ENCODE measurements around the gene SEC61A2.
"Not testable (repeated sequence)": the region's sequence is repeated elsewhere in the genome, so short reads cannot be mapped to it uniquely, and the experiment has no call there.

Gene SEC61A2

DNA sequence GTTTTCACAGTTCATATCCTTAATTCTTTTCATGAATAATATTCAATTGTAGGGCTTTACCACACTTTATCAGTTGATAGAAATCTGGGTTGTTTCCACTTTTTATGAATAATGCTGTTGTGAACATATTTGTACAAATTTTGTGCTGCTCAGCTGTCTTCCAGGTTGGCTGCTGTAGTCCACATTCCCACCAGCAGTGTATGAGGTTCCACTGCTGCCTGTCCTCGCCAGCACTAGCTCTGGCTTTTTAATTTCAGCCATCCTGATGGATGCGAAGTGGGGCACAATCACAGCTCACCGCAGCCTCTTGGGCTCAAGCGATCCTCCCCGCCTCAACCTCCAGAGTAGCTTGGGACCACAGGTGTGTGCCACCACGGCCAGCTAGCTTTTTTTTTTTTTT is 33.5 kb downstream of the SEC61A2 start:
- DNase-seq: no peak

DNA sequence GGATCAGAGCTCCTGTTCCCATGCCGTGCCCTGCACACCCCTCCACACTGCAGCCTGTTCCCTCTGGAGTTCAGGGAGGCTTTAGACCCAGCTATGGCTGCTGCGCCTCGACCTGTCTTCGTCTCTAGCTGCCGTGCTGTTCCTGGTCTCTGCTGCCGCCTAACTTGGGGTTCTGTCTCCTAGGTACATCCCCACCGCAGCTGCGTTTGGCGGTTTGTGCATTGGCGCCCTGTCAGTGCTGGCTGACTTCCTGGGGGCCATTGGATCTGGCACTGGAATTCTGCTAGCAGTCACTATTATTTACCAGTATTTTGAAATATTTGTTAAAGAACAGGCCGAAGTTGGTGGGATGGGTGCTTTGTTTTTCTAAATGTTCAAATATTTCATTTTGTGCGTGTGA is 34.6 kb downstream of the SEC61A2 start:
- DNase-seq: no peak

DNA sequence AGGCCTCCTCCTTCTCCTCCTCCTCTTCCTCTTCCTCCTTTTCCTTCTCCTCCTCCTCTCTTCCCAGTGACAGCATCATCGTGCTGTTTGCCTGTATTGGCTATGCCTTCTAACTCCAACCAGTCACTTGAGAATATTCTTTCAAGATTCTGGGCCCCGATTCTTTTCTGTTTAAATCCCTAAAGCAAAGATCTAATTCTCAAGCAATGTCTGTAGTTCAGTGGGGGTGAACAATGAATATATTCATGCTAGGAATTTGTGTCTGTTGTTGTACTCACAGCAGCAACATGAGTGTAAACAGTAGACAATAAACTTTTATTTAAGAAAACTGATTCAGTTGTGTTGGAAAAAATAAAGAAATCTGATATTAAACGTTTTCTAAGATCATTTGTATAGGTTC is 35.6 kb downstream of the SEC61A2 start:
- DNase-seq: no peak

DNA sequence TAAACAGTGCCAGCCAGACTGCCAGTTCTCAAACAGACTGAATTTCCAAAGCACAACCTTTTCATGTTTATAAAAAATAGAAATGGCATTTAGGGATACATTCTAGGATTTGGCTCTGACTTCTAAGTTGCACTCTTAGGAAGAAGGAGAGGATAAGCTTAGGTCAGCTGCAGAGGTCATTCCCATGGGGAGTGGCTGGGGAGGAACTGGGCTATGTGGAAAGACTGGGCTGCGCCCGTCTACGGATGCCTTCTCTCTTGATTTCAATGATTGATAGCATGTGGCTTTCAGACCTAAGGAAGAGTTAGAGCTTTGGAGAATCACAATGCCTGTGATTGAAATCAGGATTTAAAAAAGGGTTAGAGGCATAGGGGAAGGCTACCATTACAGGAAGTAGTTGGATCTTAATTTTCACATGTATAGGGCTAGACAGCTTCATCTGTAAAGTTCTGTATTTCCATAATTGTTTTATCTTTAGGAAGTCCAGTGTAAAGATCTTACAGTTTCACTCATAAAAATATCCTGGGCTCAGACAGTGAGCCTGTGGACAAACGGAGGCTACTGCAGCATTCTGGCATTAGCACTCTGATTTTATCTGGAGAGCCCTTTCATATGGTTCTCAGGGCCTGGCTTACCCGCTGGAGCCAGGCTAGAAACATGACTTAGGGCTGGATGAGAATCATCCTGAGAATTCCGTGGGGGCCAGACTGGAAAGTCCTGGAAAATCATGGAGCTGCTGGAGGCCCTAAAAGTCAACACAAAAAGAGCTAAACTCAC is 36.7 kb downstream of the SEC61A2 start:
- DNase-seq: no peak

DNA sequence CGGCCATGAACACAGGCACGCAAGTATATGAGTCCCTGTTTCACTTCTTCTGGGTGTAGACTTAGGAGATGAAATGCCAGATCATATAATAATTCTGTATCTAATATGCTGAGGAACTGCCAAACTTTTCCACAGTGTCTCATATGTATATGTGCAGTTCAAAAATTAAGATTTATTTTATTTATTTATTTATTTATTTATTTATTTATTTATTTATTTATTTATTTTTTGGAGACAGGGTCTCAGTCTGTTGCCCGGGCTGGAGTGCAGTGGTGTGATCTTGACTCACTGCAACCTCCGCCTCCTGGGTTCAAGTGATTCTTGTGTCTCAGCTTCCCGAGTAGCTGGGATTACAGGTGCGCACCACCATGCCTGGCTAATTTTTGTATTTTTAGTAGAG is 42.0 kb downstream of the SEC61A2 start:
- not testable (repeated sequence) for DNase-seq

DNA sequence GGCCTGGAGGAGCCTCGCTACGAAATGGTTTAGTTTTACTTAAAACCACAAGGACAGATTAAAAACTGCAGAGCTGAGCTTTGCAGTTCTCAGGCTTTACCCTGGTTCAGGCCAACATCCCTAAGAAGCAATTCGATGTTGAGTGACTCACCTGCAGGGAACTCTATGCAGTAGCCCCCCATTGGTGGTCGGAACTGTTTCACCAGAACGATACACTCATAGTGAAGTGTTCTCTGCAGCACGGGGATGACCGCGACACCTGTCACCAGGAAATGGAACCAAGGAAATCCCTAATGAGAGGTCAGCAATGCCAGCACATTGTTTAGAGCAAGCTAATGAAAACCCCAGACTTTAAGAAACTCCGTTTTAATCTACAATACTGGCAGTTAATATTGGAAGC is 48.2 kb downstream of the SEC61A2 start:
- no peak for DNase-seq

DNA sequence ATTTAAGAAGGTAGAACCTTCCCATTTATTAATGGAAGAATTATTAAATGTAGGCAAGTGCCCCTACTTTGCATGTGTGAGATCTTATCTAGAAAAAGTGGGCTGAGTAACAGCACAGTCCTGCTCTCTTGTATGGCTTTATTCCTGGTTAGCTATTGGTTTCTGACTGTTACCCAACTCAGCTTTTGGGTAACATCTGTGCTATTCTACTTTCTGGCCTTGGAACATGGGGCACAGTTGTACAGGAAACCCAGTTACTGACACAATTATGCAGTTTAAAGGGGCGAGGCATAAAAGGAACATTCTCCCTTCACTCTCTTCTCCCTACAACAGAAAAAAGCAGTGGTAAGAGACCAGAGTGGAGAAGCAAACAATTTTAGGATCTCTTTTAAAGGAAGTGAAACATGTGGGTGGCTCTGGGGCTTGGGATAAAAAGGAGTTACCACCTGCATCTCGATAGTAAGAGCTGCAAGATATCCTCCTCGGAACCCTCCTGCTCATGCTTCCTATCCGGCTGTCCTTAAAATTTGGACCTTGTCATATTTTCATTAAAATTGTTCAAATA is 50.2 kb downstream of the SEC61A2 start:
- DNase-seq: no peak

DNA sequence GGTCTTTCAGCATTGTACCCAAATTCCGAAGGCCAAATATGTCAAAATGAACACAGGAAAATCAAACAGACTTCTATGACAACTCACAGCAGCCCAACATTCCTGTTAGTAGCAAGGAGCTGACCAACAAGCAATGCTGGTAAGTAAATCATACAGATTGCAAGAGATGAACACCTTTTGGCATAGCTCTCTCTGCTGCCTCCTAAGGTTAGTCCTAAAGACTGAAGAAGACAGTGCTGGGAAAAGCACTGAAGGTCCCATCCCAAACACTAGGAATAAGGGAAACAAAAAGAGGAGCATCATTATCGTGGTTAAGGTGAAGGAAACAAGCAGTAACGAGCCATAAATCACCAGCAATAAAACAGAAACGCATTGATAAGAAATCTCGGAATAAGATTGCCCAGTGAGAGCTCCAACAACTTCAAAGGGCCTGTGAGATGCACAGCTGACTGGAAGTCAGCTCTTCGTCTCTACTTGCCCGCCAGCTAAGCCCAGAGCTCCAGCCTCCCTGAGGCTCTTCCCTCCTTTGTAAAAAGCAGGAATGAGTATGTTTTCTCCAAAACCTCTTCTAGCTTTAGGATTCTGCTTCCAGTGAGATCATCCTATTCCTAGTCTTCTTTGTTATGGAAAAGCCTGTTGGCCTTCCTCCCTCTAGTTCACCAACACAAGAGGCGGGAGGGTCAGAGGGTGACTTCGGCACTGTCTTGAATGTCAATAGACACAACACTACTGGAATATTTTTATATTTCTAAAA is 50.9 kb downstream of the SEC61A2 start:
- DNase-seq: no peak

DNA sequence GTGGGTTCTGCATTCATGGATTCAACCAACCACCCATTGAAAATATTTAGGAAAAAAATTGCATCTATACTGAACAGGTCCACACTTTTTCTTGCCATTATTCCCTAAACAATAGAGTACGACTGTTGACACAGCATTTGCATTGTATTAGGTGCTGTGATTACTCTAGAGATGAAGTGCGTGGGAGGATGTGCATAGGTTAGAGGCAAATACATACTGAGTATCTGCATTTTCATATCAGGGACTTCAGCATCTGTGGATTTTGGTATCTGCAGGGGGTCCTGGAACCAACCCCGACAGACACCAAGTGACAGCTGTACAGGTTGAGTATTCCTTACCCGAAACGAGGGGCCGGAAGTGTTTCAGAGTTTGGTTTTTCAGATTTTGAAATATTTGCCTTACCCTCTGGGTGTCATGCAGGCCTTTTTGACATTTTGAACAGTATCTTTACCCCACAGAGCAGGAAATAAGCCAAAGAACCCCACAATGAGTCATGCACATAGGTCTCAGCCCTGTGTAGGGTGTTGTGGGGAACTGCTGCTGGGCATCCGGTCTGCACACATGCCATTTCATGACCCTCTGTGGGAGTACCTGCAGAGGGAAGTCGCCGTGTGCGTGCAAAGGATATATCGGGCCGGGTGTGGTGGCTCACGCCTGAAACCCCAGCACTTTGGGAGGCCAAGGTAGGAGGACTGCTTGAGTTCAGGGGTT is 51.7 kb downstream of the SEC61A2 start:
- DNase-seq: no peak

DNA sequence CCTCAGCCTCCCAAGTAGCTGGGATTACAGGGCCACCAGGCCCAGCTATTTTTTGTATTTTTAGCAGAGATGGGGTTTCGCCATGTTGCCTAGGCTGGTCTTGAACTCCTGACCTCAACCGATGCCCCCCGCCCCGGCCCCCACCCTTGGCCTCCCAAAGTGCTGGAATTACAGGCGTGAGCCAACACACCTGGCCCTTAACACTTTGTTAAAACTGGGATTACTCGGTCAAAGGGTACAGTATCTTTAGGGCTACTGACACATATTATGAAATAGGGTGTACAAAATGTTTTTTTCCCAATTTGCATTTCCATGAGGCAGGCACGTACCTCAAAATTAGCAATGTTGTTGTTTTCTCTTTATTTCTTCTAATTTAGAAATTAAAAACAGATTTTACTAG is 54.7 kb downstream of the SEC61A2 start:
- no peak for DNase-seq

DNA sequence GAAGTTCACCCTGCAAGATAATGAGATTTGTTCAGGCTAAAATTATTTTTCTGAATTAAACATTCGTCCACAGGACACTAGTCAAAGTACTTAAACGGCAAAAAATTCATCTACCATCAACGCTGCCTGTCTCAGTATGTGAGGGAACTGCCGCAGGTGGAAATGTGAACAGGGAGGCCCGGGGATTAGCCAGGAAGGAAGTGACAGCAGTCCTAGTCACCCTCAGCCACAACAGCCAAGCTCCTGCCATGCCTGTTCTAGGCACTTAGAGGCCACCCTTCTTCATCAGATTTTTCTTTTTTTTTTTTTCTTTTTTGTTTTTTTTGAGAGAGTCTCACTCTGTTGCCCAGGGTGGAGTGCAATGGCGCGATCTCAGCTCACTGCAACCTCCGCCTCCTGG is 56.8 kb downstream of the SEC61A2 start:
- no peak for DNase-seq

DNA sequence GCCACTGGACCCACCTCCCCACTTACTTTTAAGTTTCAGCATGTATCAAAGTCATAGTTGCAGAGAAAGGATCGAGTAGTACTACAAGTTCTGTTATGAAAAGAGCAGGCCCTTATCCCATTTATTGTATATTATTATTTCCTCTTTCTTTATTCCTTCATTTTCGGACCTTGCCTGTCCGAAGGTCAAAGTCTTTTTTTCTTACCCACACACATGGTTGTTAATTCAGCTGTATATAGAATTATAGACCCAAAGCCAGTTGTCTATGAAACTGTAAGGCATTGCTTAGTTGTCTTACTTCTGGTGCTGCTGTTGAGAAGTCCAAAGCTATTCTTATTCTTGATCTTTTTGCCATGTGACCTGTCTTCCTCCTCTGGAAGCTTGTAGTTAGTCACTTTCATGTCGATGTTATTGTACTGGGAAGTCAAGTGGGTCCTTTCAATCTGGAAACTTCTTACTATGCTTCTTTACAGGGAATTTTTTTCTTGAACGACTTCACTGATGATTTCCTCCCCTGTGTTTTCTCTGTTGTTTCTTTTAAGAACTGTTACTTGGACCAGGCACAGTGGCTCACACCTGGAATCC is 57.9 kb downstream of the SEC61A2 start:
- DNase-seq: no peak

DNA sequence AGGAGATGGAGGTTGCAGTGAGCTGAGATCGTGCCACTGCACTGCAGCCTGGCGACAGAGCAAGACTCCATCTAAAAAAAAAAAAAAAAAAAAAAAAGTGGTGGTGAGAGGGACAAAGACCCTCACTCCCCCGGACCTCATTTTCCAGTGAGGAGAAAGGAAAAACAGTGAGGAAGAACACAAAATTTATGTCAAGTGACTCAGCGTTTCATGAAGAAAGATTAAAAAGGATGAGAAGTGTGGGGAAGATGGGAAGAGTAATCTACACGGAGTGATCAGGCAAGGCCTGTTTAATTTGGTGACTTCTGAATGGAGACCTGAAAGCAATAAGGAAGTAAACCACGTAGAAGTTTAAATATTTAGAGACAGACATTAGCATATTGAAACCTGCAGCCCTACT is 59.2 kb downstream of the SEC61A2 start:
- DNase-seq: no peak

DNA sequence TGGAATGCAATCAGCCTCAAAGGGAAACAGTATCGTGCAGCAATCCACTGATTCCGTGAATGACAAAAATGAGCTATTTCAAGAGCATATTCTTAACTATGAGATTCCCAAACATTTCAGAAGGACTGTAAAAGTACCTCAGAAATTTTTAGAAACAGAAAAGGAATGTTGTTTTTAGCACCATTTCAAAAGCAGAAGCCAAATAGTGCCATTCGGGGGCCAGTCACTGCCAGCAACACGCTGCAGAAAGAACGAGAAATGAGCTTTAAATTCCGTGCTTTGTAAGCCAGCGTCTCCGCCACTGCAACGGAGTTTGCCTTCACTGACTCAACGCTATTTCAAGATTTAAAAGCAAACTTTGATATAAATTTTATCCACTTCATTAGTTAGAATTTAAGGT is 59.9 kb downstream of the SEC61A2 start:
- no peak for DNase-seq

DNA sequence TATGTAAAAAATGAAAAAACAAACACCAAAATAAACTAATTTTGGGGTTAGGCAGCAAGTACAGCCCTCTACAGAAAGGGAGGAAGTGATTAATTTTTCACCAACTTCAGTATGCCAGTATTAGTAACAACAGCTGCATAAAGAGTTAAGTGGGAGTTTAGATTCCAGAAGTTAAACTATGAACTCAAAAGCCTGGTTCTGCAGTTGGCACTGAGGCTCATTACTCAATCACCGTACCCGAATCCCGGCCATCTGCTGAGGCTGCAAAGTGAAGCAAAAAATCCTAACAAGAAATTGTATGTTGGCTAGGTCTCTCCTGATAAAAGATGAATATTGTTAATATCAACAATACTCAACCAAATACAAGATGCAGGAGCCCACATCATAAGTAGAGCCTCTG is 62.2 kb downstream of the SEC61A2 start:
- no peak for DNase-seq

DNA sequence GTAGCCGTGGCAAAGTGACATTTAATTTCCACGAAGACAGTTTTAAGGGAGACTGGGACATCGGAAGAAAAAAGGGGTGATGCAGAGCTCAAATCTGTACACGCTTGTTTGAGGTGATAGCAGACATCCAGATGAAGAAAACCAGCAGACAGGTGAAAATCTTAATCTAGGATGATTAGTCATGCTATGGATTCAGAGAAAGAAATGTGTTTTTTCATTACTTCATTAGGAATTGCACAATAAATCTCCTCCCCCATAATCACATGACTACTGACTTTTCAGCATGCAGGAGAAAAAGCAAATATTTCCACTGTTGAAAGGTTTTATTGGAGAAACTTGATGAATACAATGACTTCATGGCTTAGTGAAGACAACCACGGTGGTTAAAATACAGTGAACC is 63.7 kb downstream of the SEC61A2 start:
- DNase-seq: no peak

DNA sequence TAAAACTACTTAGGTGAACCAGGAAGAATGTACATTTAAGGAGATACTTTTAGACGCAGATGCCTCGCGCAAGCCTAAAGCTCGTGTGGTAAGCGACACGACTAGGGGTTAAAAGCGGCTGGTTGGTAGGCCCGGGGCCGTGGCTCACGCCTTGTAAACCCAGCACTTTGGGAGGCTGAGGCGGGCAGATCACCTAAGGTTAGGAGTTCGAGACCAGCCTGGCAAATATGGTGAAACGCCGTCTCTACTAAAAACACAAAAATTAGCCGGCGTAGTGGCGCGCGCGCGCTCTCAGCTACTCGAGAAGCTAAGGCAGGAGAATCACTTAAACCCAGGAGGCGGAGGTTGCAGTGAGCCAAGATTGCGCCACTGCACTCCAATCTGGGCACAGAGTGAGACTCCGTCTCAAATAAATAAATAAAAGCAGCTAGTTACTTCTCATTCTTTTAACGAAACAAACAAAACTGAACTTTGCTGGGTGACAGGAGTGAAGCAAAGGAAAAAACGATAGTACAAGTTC is 65.3 kb downstream of the SEC61A2 start:
- no peak for DNase-seq

DNA sequence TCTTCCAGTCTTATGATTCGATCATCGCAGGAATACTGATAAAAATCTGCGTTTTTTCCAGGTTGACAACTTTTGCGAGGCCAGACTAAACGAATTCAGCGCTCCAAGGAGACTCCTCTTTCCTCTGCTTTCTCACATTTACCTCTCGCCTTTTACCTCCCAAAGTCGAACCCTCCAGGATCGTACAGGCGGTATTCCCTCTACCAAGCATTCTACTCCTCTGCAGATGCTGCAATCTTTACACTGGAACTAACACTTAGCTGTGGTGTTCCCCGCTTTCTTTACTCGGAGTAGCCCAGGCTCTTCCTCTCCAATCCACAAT is 65.8 kb downstream of the SEC61A2 start:
- no peak for DNase-seq

DNA sequence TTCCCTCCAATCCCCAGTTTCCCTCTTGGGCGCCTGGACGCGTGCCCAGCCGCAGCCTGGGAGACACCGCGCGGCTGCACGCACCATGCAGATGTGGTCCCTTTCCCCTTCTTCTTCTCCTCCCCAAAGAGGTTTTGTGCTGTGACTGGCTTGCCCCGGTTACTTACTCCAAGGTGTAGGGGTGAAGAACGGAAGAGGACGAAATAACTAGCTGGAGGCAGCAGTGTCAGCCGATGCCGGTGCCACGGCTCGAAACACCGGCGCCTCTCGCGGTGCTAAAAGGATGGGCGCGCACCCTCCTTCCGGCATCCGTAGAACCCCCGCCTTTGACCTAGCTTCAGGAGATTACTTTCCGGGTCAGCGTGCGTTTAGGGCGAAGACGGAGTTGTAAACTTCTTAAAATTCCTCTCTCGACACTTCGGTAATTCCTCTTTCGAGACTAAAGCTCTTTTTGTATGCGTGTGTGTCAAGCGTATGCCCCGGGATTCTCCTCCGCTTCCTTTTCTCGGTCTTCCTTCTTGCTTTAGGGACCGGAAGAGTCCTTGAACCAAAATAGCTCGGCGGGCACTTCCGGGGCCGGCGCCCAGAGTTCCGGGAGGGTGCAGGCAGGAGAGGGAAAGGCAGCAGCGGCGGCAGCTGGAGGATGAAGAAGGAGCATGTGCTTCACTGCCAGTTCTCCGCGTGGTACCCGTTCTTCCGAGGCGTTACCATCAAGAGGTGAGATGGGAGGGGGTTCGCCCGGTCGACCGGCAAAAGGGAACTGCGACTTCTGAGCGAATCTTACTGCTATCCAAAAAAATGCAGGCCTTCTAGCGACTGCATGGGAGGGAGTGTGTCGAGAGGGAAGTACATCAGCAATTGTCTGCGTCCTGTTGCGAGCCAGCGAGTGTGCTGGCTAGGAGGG is 66.4 kb downstream of the SEC61A2 start, which contains the start of the genes CDC123 and NUDT5:
Gene CDC123, plus strand, starts transcription at position 586 of the 904 bp plus-strand sequence. Its CDS starts 58 bp downstream, at position 644.
Gene NUDT5, minus strand, starts transcription at position 289 of the 904 bp plus-strand sequence. CDS start 9,600 bp downstream, outside the sequence.
- peak; percentile 92 for DNase-seq

DNA sequence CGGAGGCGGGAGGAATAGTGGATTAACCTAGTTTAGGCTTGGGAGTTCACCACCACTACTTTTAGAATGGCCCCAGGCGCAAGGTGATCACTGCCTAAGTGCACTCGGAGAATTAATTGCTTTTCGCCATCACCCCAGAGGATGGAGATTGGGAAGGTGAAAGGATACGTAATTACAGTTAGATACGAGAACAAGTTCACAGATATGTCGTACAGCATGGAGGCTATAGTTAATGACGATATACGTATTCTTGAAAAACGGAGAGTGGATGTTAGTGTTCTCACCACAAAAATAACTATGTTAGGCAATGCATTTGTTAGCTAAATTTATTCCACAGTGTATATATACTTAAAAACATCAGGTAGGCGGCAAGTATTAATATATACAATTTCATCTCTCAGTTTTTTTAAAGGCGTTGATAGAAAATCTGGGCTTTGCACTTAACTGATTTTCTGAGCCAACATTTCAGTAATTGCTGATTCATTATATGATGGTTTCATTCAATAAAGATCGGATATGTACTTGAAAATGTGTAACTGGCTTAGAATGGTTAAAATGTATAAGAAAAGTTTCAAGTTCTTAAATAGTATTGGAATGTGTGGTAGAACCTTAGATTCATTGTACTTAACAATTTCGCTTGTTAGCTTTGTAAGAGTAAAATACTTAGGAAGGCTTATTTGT is 67.2 kb downstream of the SEC61A2 start:
- DNase-seq: no peak

DNA sequence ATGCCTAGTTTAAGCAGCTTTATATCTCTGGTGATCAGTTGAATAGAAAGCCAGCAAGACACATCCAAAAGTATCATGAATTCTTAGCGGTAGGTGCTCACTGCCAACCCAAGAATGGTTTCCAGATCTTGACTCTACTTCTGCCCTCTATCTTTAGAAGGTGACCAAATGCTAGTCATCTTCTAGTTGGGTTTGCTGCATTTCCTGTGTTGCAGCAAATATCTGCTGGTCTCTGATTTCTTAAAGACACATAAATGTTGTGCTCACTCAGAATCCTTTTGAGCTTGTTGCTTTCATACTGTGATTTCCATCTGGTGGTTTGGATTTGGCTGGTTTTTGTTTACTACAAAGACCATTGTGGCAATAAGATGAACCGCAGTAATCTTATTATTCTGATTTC is 68.7 kb downstream of the SEC61A2 start:
- DNase-seq: no peak
